NCI-H2196 (cell line): ENCODE data around the gene KCNH8.

Experiments
- DNase-seq: peaks from one replicate; lab custom pipeline; 2025; ENCODE audit not compliant: unreplicated experiment; lab: John Stamatoyannopoulos, UW

Gene KCNH8

GRCh38 chr3:19473971-19474580 lies 325.8 kb downstream of the KCNH8 start:
- DNase-seq = no peak

GRCh38 chr3:19476281-19476680 lies 328.0 kb downstream of the KCNH8 start:
- no peak for DNase-seq

- DNase-seq = peak; percentile 2
Observed at GRCh38 chr3:19485267-19485666, 337.0 kb downstream of the KCNH8 start.

GRCh38 chr3:19487386-19487785 lies 339.1 kb downstream of the KCNH8 start:
- DNase-seq = no peak

GRCh38 chr3:19488939-19489338 lies 340.6 kb downstream of the KCNH8 start:
- no peak for DNase-seq

- no peak for DNase-seq
Observed at GRCh38 chr3:19489936-19490335, 341.6 kb downstream of the KCNH8 start.

GRCh38 chr3:19506171-19506570 lies 357.9 kb downstream of the KCNH8 start:
- no peak for DNase-seq

- no peak for DNase-seq
Observed at GRCh38 chr3:19522305-19522704, 374.0 kb downstream of the KCNH8 start.

GRCh38 chr3:19526071-19526470 lies 377.8 kb downstream of the KCNH8 start:
- DNase-seq = no peak

- DNase-seq = no peak
Observed at GRCh38 chr3:19527746-19528145, 379.4 kb downstream of the KCNH8 start.

GRCh38 chr3:19531426-19531825 lies 383.1 kb downstream of the KCNH8 start:
- no peak for DNase-seq

- no peak for DNase-seq
Observed at GRCh38 chr3:19539518-19540392, 391.4 kb downstream of the KCNH8 start.

- no peak for DNase-seq
Observed at GRCh38 chr3:19540464-19540863, 392.2 kb downstream of the KCNH8 start.

GRCh38 chr3:19541284-19541683 lies 393.0 kb downstream of the KCNH8 start:
- no peak for DNase-seq

- DNase-seq = no peak
Observed at GRCh38 chr3:19543212-19543841, 395.0 kb downstream of the KCNH8 start.

- DNase-seq = peak; percentile 11
Observed at GRCh38 chr3:19547665-19548464, 399.6 kb downstream of the KCNH8 start.

GRCh38 chr3:19559724-19560442 lies 411.6 kb downstream of the KCNH8 start:
- DNase-seq = no peak

- DNase-seq = no peak
Observed at GRCh38 chr3:19573644-19574043, 425.3 kb downstream of the KCNH8 start.

- no peak for DNase-seq
Observed at GRCh38 chr3:19574268-19574667, 426.0 kb downstream of the KCNH8 start.

GRCh38 chr3:19576343-19576742 lies 428.0 kb downstream of the KCNH8 start:
- no peak for DNase-seq
